GM18505 (cell line): ENCODE data around the gene CBX7.

Experiments used
- ATAC-seq: cut with Tn5 transposase; IDR thresholded peaks from one replicate; pipeline ENCODE4 v1.9.1; 2021; ENCODE audit not compliant: unreplicated experiment
- POLR2A ChIP-seq: IDR thresholded peaks from 4 replicates; pipeline ENCODE4 v1.6.1; 2011; ENCODE audit warnings: borderline replicate concordance; ENCODE audit not compliant: insufficient read depth, insufficient read length; ENCODE audit errors: extremely low read depth

Gene CBX7

GRCh38 chr22:39120983-39121382 lies 31.5 kb downstream of the CBX7 start:
- no peak for TF ChIP-seq POLR2A
- no peak for ATAC-seq

- no peak for ATAC-seq
- no peak for TF ChIP-seq POLR2A
Observed at GRCh38 chr22:39117585-39118191, 34.8 kb downstream of the CBX7 start.

DNA sequence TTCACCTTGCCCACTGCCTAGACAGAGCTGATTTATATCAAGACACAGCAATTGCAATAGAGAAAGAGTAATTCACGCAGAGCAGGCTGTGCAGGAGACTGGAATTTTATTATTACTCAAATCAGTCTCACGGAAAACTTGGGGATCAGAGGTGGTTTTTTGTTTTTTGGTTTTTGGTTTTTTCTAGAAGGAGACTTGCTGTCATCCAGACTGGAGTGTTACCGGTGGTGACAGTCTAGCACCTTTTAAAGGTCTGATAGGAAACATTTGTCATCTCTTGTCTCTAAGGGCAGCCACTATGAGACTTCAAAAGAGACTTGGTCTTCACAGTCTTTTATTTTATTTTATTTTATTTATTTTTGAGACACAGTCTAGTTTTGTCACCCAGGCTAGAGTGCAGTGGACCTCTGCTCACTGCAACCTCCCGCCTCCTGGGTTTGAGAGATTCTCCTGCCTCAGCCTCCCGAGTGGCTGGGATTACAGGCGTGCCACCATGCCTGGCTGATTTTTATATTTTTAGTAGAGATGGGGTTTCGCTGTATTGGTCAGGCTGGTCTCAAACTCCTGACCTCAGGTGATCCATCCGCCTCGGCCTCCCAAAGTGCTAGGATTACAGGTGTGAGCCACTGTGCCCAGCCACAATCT lies 36.4 kb downstream of the CBX7 start:
- no peak for ATAC-seq

GRCh38 chr22:39115570-39115969 lies 36.9 kb downstream of the CBX7 start:
- TF ChIP-seq POLR2A: no peak
- ATAC-seq: no peak

More for the DNA sequence above, 36.4 kb downstream of the CBX7 start:
- TF ChIP-seq POLR2A: no peak

GRCh38 chr22:39114112-39114511 lies 38.4 kb downstream of the CBX7 start:
- TF ChIP-seq POLR2A: no peak
- ATAC-seq: no peak

GRCh38 chr22:39110631-39111561 lies 41.6 kb downstream of the CBX7 start:
- no peak for ATAC-seq
- no peak for TF ChIP-seq POLR2A

DNA sequence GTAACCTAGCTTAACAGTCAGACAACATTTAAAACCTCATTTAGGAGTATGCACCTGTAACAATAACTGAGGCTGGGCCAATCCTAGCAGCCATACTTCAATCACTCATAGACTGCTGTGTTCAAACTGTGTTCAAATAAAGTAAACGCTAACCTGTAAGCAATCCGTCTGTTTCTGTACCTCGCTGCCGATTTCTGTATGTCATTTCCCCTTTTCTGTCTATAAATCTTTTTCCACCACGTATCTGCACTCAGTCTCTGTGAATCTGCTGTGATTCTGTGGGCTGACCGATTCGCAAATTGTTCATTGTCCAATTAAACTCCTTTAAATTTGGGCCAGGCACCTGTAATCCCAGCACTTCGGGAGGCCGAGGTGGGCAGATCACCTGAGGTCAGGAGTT lies 43.1 kb downstream of the CBX7 start:
- ATAC-seq: no peak
- no peak for TF ChIP-seq POLR2A

- no peak for TF ChIP-seq POLR2A
- no peak for ATAC-seq
Observed at GRCh38 chr22:39108487-39108886, 44.0 kb downstream of the CBX7 start.

GRCh38 chr22:39106326-39106725 lies 46.2 kb downstream of the CBX7 start:
- TF ChIP-seq POLR2A: no peak
- no peak for ATAC-seq

DNA sequence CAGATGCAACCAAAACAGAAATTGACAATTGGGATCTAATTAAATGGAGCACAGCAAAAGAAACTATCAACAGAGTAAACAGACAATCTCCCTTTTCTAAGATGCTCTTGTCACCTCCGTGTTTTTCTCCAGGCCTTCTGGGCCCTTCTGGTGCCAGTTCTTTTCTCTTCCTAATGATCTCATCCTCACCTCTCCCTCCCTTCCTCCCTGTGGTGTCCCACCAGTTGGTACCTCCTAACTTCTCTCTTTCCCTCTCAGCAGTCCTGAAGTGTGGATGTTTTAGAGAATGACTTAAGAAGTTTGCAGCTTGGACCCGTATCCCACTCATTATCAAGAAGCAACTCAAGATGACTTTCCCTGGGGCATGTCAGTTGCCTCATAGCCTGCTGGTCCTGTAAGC lies 49.0 kb downstream of the CBX7 start:
- no peak for ATAC-seq
- no peak for TF ChIP-seq POLR2A

GRCh38 chr22:39101226-39101625 lies 51.3 kb downstream of the CBX7 start:
- no peak for ATAC-seq
- TF ChIP-seq POLR2A: no peak

DNA sequence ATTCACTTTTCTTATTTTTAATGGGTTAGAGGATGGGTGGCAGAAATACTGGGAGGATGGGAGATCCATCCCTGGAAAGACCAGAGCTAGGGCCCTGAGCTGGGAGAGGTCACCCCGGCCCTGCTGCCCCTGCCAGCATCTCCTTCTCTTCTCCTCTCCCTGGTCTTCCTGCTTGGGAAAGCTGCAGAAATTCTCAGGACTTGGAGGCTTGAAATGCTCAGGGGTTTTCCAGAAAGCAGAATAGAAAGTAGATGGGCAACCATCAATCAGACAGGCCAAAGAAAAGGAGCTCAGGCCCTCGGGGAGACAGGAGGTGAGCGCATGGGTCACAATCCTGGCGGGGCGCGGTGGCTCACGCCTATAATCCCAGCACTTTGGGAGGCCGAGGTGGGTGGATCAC lies 53.9 kb downstream of the CBX7 start:
- ATAC-seq: no peak

GRCh38 chr22:39098026-39098425 lies 54.5 kb downstream of the CBX7 start:
- TF ChIP-seq POLR2A: no peak
- ATAC-seq: no peak

More for the DNA sequence above, 53.9 kb downstream of the CBX7 start:
- TF ChIP-seq POLR2A: no peak
